ENCODE results near the gene RAB7A. TPM values are rescaled to one million over a fixed set of nuclear protein-coding genes. Genes with fewer than 3 reads are reported as not detected.

RAB7A gene
- total RNA-seq, 1 experiment from 2014 or later: 284 TPM

- TF ChIP-seq CTCF (IDR thresholded peaks at IDR 0.05; ENCODE audit: insufficient read depth in 1 of 2, low read depth in 1 of 2, low read length in 1 of 2, severe bottlenecking in 1 of 2, unreplicated experiment in 1 of 2): no peak
- Histone ChIP-seq H3K4me3 (ENCODE audit: low read depth, low read length) (no peak overlapping the region), H3K9me3 (no peaks in the 10 kb centered on the region), H3K27me3 (replicated peaks; ENCODE audit: control insufficient read depth, insufficient read depth, low read length) (no peaks in the 10 kb centered on the region), H3K4me1 (no peaks in the 10 kb centered on the region), H3K36me3 (ENCODE audit: control insufficient read depth, insufficient read depth, low read length) (peaks cover 2% of the 10 kb centered on the region; the same call in 1 of the 2 replicates)
- H3K9me3 Mint-ChIP-seq (ENCODE audit: unreplicated experiment): no peaks in the 10 kb centered on the region
- no peaks in the 10 kb centered on the region for H3K4me1 Mint-ChIP-seq (ENCODE audit: low read depth, unreplicated experiment)
- ChIA-PET CTCF (no interaction called here), POLR2A (no interaction called here)
- H3K27me3 Mint-ChIP-seq (ENCODE audit: insufficient read depth, unreplicated experiment): no peaks in the 10 kb centered on the region
- H3K4me3 Mint-ChIP-seq (ENCODE audit: unreplicated experiment): no peak overlapping the region
- H3K36me3 Mint-ChIP-seq (ENCODE audit: insufficient read depth, unreplicated experiment): peaks cover 72% of the 10 kb centered on the region
- intact Hi-C loops (cut with micrococcal nuclease; ENCODE audit: unreplicated experiment): no loop called here
- no peak for DNase-seq
- BruUV-seq (replicated peaks): no TSS peak
- H3K27ac Mint-ChIP-seq (ENCODE audit: unreplicated experiment): no peak overlapping the region
These were observed 78.8 kb downstream of the RAB7A start for GRCh38 chr3:128804811-128805155.

- H3K27ac Mint-ChIP-seq (ENCODE audit: unreplicated experiment): no peak overlapping the region
These were observed 79.8 kb downstream of the RAB7A start for GRCh38 chr3:128805772-128806171.

GRCh38 chr3:128806588-128806987, 80.6 kb downstream of the RAB7A start:
- Mint-ChIP-seq H3K4me1 (ENCODE audit: low read depth, unreplicated experiment) (no peaks in the 10 kb centered on the region), H3K27ac (ENCODE audit: unreplicated experiment) (no peak overlapping the region), H3K27me3 (ENCODE audit: insufficient read depth, unreplicated experiment) (no peaks in the 10 kb centered on the region), H3K36me3 (ENCODE audit: insufficient read depth, unreplicated experiment) (peaks cover 70% of the 10 kb centered on the region), H3K4me3 (ENCODE audit: unreplicated experiment) (no peak overlapping the region), H3K9me3 (ENCODE audit: unreplicated experiment) (no peaks in the 10 kb centered on the region)
- no peak for TF ChIP-seq CTCF (IDR thresholded peaks at IDR 0.05; ENCODE audit: insufficient read depth in 1 of 2, low read depth in 1 of 2, low read length in 1 of 2, severe bottlenecking in 1 of 2, unreplicated experiment in 1 of 2)
- no TSS peak for BruUV-seq (replicated peaks)
- DNase-seq: no peak
- Histone ChIP-seq H3K4me1 (no peaks in the 10 kb centered on the region), H3K36me3 (ENCODE audit: control insufficient read depth, insufficient read depth, low read length) (peaks cover 2% of the 10 kb centered on the region), H3K27me3 (replicated peaks; ENCODE audit: control insufficient read depth, insufficient read depth, low read length) (no peaks in the 10 kb centered on the region), H3K4me3 (ENCODE audit: low read depth, low read length) (no peak overlapping the region), H3K9me3 (no peaks in the 10 kb centered on the region)
- POLR2A ChIA-PET: no interaction called here
- CTCF ChIA-PET: no interaction called here
- intact Hi-C loops (cut with micrococcal nuclease; ENCODE audit: unreplicated experiment): no loop called here

More at GRCh38 chr3:128805772-128806171, 79.8 kb downstream of the RAB7A start:
- ChIA-PET CTCF (no interaction called here), POLR2A (no interaction called here)
- no peak overlapping the region for H3K4me3 Mint-ChIP-seq (ENCODE audit: unreplicated experiment)
- Histone ChIP-seq H3K4me3 (ENCODE audit: low read depth, low read length) (no peak overlapping the region), H3K27me3 (replicated peaks; ENCODE audit: control insufficient read depth, insufficient read depth, low read length) (no peaks in the 10 kb centered on the region), H3K36me3 (ENCODE audit: control insufficient read depth, insufficient read depth, low read length) (peaks cover 2% of the 10 kb centered on the region), H3K4me1 (no peaks in the 10 kb centered on the region), H3K9me3 (no peaks in the 10 kb centered on the region)
- H3K27me3 Mint-ChIP-seq (ENCODE audit: insufficient read depth, unreplicated experiment): no peaks in the 10 kb centered on the region
- no peak for DNase-seq
- TF ChIP-seq CTCF (IDR thresholded peaks at IDR 0.05; ENCODE audit: insufficient read depth in 1 of 2, low read depth in 1 of 2, low read length in 1 of 2, severe bottlenecking in 1 of 2, unreplicated experiment in 1 of 2): no peak
- intact Hi-C loops (cut with micrococcal nuclease; ENCODE audit: unreplicated experiment): no loop called here
- H3K36me3 Mint-ChIP-seq (ENCODE audit: insufficient read depth, unreplicated experiment): peaks cover 70% of the 10 kb centered on the region
- no peaks in the 10 kb centered on the region for H3K9me3 Mint-ChIP-seq (ENCODE audit: unreplicated experiment)
- BruUV-seq (replicated peaks): no TSS peak
- H3K4me1 Mint-ChIP-seq (ENCODE audit: low read depth, unreplicated experiment): no peaks in the 10 kb centered on the region

Measured in Caco-2 (cell line).